SK-N-SH treated with all-trans-retinoic acid at 6 μM for 48 hours (cell line): ENCODE measurements around the gene CCDC183.
"Not testable (repeated sequence)": the region's sequence is repeated elsewhere in the genome, so short reads cannot be mapped to it uniquely, and the experiment has no call there.

ENCODE experiments used
- ATAC-seq: fragments of 200-7000 bp; cut with Tn5 transposase; 3 replicates; pipeline ENCODE4 v1.9.1; 2020; ENCODE audit warnings: mild to moderate bottlenecking, moderate library complexity
- ARNTL ChIP-seq: fragments of 450-650 bp; formaldehyde crosslinking; IDR thresholded peaks from 2 replicates; pipeline ENCODE4 v1.5.0; 2020; ENCODE audit warnings: low read depth, mild to moderate bottlenecking, moderate library complexity, borderline replicate concordance
- BACH2 ChIP-seq: fragments of 250-450 bp; sonication (Bioruptor Pico); IDR thresholded peaks from 2 replicates; pipeline ENCODE4 v1.9.0; 2021; ENCODE audit warnings: mild to moderate bottlenecking, borderline replicate concordance
- CREB5 ChIP-seq: fragments of 250-450 bp; sonication (Bioruptor Pico); IDR thresholded peaks from 2 replicates; pipeline ENCODE4 v1.5.1; 2020; ENCODE audit warnings: low read depth, mild to moderate bottlenecking, moderate library complexity
- CSDC2 ChIP-seq: fragments of 250-450 bp; sonication (Bioruptor Pico); IDR thresholded peaks from 2 replicates; pipeline ENCODE4 v1.5.0; 2020; ENCODE audit warnings: mild to moderate bottlenecking, moderate library complexity
- CSRNP3 ChIP-seq: fragments of 250-450 bp; sonication (Bioruptor Pico); IDR thresholded peaks from 2 replicates; pipeline ENCODE4 v1.5.1; 2021; ENCODE audit warnings: mild to moderate bottlenecking, moderate library complexity
- GLIS3 ChIP-seq: fragments of 250-450 bp; sonication (Bioruptor Pico); IDR thresholded peaks from 2 replicates; pipeline ENCODE4 v1.5.0; 2020; ENCODE audit warnings: mild to moderate bottlenecking, moderate library complexity
- ISL1 ChIP-seq: fragments of 250-450 bp; sonication (Bioruptor Pico); IDR thresholded peaks from 2 replicates; pipeline ENCODE4 v2.1.2; 2022; ENCODE audit warnings: mild to moderate bottlenecking, moderate library complexity
- PATZ1 ChIP-seq: fragments of 250-450 bp; sonication (Bioruptor Pico); IDR thresholded peaks from 2 replicates; pipeline ENCODE4 v1.8.0; 2020; ENCODE audit warnings: mild to moderate bottlenecking, moderate library complexity, borderline replicate concordance
- POU6F1 ChIP-seq: fragments of 250-450 bp; sonication (Bioruptor Pico); IDR thresholded peaks from 2 replicates; pipeline ENCODE4 v1.8.0; 2021; ENCODE audit warnings: low read depth, mild to moderate bottlenecking, moderate library complexity, borderline replicate concordance
- PPARA ChIP-seq: fragments of 250-450 bp; sonication (Bioruptor Pico); IDR thresholded peaks from 2 replicates; pipeline ENCODE4 v1.5.0; 2020; ENCODE audit warnings: mild to moderate bottlenecking, borderline replicate concordance
- SNAI2 ChIP-seq: fragments of 250-450 bp; sonication (Bioruptor Pico); IDR thresholded peaks from 2 replicates; pipeline ENCODE4 v1.5.0; 2020; ENCODE audit warnings: mild to moderate bottlenecking, moderate library complexity
- TCF4 ChIP-seq: fragments of 250-450 bp; sonication (Bioruptor Pico); IDR thresholded peaks from 2 replicates; pipeline ENCODE4 v1.8.0; 2021; ENCODE audit warnings: mild to moderate bottlenecking, moderate library complexity, borderline replicate concordance
- TOX ChIP-seq: fragments of 250-450 bp; sonication (Bioruptor Pico); IDR thresholded peaks from 2 replicates; pipeline ENCODE4 v1.8.0; 2021; ENCODE audit warnings: mild to moderate bottlenecking, moderate library complexity, borderline replicate concordance
- TSHZ2 ChIP-seq: fragments of 250-450 bp; sonication (Bioruptor Pico); IDR thresholded peaks from 2 replicates; pipeline ENCODE4 v1.5.0; 2020; ENCODE audit warnings: mild to moderate bottlenecking, moderate library complexity
- ZC3H10 ChIP-seq: fragments of 250-450 bp; sonication (Bioruptor Pico); IDR thresholded peaks from 2 replicates; pipeline ENCODE4 v1.5.1; 2021; ENCODE audit warnings: mild to moderate bottlenecking, moderate library complexity
- ZFP3 ChIP-seq: fragments of 250-450 bp; sonication (Bioruptor Pico); IDR thresholded peaks from 2 replicates; pipeline ENCODE4 v1.5.0; 2020; ENCODE audit warnings: mild to moderate bottlenecking, moderate library complexity
- ZFP30 ChIP-seq: fragments of 450-650 bp; formaldehyde crosslinking; IDR thresholded peaks from 2 replicates; pipeline ENCODE4 v1.5.0; 2022; ENCODE audit warnings: mild to moderate bottlenecking, moderate library complexity
- ZNF565 ChIP-seq: fragments of 450-650 bp; formaldehyde crosslinking; conservative IDR thresholded peaks from 2 replicates; pipeline ENCODE4 v1.5.0; 2020; ENCODE audit warnings: low read depth, mild to moderate bottlenecking, moderate library complexity
- ZNF8 ChIP-seq: fragments of 450-650 bp; formaldehyde crosslinking; IDR thresholded peaks from 2 replicates; pipeline ENCODE4 v1.5.0; 2020; ENCODE audit warnings: mild to moderate bottlenecking, moderate library complexity

The CCDC183 gene

GRCh38 chr9:136796775-136797347 is 723 bp downstream of the CCDC183 start:
- not testable (repeated sequence) for ATAC-seq
- TF ChIP-seq TCF4 (CRISPR knock-in tag), result peak; percentile 13; the same call in 1 of the 2 replicates

- ATAC-seq, result no peak
Observed at GRCh38 chr9:136798708-136799078, 2.6 kb downstream of the CCDC183 start.

More at GRCh38 chr9:136798708-136799078, 2.6 kb downstream of the CCDC183 start:
- no peak for TF ChIP-seq CSRNP3 (CRISPR knock-in tag)
- TF ChIP-seq ARNTL, result no peak
- TF ChIP-seq ZNF8 (CRISPR knock-in tag), result no peak
- no peak for TF ChIP-seq TSHZ2
- TF ChIP-seq ZC3H10, result no peak
- TF ChIP-seq ZFP30, result no peak
- no peak for TF ChIP-seq CSDC2 (CRISPR knock-in tag)
- no peak for TF ChIP-seq TOX
- no peak for TF ChIP-seq GLIS3
- no peak for TF ChIP-seq TCF4 (CRISPR knock-in tag)
- no peak for TF ChIP-seq ZFP3
- TF ChIP-seq ISL1 (CRISPR knock-in tag), result no peak
- no peak for TF ChIP-seq POU6F1 (CRISPR knock-in tag)
- TF ChIP-seq CREB5 (CRISPR knock-in tag), result no peak
- TF ChIP-seq BACH2 (CRISPR knock-in tag), result no peak
- no peak for TF ChIP-seq PPARA
- TF ChIP-seq ZNF565 (CRISPR knock-in tag), result no peak
- no peak for TF ChIP-seq PATZ1 (CRISPR knock-in tag)
- TF ChIP-seq SNAI2 (CRISPR knock-in tag), result no peak
